Effector CD4-positive, alpha-beta T cell (primary cell): ENCODE data around the gene RAN.
"Not testable (repeated sequence)": the region's sequence is repeated elsewhere in the genome, so short reads cannot be mapped to it uniquely, and the experiment has no call there.

Experiments used
- DNase-seq: peaks from one replicate; pipeline ENCODE4 v3.0.0-alpha.2; 2020

RAN gene

DNA sequence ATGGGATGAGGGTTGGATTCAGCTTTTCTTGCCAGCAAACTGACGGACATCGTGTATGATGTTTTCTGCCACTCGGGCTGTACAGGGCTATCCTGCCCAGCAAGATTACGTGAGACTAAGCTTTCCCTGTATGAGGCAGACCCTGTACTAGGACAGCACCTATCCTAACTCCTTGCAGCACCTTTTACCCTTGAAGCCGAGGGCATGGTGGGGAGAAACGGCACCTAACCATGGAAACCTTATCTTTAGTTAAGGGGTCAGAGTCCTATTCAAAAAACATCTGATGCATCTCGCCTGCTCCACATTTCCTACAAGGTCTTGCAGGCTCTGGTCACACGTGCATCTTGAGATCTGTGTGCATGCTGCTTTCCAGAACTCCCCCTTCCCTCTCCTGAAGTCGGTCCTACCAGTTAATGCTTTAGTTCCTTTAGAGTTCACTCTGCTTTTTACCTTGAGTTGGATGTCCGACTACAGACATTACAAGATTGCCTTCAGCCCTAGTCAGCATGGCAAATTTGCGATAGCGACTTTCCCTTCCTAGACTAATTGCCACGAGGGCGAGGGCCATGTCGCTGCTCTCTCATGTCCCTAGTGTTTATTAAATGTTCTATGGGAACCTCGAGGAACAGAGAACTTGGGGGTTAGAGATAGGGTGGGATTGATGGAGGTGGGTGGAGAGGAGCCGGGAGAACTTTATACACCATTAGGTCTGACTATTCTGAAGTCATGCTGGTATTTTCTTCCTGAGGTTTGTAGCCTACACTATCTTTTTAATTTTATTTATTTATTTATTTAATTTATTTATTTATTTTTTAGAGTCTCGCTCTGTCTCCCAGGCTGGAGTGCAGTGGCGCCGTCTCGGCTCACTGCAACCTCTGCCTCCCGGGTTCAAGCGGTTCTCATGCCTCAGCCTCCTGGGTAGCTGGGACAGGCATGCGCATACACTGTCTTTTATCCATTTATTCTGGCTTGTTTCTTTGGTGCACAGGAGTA is 6.6 kb downstream of the RAN start:
- DNase-seq: no peak

DNA sequence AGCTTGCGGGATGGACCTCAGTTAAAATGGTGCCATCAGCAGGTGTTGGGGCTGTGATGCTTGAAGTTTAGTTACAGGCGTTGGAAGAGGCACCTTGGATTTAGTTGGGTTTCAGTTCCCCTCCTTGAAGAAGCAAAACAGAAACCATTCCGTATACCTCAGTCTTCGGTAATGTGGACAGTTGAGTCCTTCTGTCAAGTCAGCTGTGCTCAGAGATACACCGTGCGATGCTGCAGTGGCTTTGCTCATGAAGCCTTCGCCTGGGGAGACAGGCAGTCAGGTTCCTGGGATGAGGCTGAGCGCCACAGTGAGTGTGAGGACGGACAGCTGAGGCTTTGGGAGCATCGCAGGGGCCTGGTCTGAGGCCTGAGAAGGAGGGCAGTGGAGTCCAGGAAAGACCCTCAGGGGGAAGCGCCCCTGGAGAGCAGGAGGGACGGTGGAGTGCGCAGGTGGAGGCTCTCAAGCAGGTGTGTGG is 7.4 kb downstream of the RAN start:
- no peak for DNase-seq

DNA sequence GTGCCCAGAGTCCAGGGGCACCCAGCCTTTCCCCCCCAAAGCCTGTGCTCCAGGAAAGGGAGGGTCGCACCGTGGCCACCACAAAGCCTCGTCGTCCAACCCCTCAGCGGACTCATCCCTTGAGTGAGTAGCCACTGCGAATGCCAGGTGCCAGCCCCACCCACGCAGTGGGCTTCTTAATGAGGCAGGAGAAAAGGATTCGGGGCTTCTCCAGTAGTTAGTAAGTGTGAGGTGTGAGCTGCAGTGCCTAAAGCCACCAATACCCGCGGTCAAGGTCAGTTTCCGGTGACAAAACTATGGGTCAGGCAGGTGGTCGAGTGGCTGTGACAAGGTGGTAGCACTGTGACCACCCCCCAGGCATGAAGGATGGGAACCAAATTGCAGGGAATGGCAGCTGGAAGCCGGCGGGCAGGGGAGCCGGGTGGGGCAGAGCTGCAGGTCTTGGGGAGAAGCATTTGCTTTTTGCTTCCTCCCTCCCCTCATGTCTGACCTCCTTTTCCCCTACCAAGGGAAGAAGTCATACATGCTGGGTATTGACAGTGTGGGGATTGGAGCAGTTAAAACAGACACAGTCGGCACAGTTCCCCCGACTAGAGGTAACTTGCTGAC is 8.0 kb downstream of the RAN start:
- DNase-seq: no peak

DNA sequence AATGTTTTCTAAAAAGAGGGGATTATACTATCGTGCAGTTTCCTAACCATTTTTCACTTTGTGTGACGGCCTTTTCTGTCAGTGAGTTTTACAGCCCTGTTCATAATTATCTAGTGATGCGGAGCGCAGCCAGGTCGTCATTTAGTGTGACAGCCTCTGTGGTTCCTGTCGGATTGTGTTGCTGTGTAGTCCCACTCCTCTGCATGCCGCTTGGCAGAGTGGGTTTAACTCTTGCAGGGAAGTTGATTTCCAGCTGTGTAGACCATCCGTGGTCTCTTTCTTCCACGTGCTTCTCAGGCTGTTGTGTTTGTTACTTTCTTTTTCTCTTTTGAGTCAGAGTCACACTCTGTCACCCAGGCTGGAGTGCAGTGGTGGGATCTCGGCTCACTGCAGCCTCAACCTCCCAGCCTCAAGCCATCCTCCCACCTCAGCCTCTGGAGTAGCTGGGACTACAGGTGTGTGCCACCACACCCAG is 8.6 kb downstream of the RAN start:
- no peak for DNase-seq

DNA sequence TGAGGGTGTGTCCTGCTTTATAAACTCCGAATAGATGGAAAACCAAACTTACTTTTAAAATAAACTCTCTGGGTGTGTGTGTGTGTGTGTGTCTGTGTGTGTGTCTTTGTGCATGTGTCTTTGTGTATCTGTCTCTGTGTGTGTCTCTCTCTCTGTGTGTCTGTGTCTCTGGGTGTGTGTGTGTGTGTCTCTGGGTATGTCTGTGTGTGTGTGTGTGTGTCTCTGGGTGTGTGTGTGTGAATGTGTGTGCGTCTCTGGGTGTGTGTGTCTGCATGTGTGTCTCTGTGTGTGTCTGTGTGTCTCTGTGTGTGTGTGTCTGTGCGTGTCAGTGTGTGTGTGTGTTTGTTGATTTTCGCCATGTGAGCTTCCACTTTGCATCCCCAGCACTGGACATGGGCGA is 9.2 kb downstream of the RAN start:
- no peak for DNase-seq

DNA sequence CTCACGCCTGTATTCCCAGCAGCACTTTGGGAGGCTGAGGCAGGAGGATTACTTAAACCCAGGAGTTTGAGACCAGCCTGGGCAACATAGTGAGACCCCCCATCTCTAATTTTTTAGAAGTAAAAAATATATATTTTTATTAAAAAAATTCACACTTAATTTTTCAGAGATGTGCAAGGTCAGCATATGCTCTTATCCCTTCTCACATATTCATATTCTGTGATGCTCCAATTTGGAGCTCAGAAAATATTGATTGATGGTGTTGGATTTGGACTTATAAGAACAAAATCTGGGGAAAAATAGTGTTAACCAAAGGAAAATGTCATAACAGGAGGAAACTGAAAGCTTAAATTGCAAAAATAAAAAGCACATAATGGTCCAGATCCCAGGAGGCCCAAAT is 9.7 kb downstream of the RAN start:
- no peak for DNase-seq

DNA sequence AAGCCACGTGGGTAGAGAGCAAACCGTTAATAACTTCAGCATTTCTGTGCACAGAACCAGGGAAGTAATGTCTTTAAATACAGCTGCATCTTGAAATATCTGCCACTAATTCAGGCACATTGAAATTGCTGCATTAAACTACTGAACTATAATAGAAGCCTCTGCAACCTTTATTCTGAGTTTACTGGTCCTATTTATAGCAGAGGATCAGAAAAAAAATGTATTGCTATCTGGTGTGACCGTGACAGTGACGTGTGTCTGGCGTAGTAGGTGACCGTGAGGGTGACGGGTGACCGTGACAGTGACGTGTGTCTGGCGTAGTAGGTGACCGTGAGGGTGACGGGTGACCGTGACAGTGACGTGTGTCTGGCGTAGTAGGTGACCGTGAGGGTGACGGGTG is 15.3 kb downstream of the RAN start:
- DNase-seq: not testable (repeated sequence)

DNA sequence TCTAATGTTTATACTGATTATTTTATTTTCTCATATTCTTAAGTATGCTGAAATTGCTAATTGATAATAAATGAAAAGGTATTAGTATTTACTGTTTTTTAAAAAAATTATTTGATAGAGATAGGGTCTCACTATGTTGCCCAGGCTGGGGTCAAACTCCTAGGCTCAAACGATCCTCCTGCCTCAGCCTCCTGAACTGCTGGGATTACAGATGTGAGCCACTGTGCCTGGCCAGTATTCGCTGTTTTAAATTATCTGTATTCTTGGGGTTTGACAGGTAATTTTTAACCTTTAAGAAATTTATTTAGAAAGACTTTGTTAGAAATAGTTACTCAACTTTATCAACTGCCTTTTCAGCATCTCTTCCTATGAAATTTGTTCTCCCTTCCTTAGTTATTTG is 32.2 kb downstream of the RAN start:
- no peak for DNase-seq

DNA sequence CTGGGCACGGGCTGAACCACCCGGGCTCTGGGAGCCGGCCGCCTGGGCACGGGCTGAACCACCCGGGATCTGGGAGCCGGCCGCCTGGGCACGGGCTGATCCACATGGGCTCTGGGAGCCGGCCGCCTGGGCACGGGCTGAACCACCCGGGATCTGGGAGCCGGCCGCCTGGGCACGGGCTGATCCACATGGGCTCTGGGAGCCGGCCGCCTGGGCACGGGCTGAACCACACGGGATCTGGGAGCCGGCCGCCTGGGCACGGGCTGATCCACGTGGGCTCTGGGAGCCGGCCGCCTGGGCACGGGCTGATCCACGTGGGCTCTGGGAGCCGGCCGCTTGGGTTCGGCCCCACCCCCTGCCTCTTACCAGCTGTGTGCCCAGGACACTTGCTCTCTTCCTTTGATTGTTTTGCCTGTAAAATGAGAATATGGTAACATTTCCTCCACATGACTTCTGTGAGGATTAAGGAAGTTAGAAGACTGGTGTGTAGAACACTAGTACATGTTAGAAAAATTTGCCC is 33.1 kb downstream of the RAN start:
- DNase-seq: not testable (repeated sequence)

DNA sequence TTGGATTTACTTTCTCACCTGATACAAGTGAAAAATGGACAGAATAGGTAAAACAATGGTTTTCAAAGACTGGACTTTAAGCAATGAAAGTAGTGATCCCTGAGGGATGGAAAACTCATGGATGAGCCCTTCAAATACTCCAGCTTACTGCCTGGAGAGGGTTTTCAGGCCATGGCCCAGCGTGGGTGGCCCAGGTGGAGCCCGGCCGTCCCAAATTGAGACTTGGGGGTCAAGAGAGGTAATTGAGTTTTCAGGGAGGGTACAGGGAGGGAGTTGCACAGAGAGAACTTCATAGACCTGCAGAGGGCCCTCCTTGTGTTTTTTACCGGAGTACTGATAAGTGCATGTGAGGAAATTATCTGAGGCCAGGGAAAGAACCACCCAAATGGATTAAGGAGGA is 37.2 kb downstream of the RAN start:
- DNase-seq: no peak

DNA sequence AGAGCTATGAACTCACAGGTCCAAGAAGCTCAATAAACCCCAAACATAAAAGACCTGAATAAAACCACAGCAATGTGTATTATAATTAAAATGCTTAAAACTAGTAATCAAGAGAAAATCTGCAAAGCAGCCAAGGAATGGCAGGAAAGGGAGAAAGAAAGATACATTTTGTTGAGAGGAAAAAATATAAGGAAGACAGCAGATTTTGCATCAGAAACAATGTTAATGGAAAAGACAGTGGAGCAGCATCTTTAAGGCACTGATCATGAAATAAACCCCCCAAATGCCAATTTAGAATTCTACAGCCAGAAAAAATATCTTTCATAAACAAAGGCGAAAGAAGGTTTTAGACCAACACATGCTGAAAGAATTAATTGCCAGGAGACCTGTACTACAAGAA is 39.3 kb downstream of the RAN start:
- DNase-seq: no peak

DNA sequence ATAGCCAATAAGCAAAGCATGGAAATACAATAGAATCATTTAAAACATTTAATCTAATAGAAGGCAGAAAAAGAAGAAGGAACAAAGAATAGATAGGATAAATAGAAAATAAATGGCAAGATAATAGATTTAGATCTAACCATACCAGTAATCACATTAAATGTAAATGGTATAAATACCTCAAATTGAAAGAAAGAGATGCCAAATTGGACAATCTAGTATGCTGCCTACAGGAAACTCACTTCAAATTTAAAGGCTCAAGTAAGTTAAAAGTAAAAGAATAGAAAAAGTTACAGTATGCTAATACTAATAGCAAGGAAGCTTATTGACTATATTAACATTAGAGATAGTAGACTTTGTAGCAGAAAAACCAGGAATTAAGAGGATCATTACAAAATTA is 40.1 kb downstream of the RAN start:
- no peak for DNase-seq

DNA sequence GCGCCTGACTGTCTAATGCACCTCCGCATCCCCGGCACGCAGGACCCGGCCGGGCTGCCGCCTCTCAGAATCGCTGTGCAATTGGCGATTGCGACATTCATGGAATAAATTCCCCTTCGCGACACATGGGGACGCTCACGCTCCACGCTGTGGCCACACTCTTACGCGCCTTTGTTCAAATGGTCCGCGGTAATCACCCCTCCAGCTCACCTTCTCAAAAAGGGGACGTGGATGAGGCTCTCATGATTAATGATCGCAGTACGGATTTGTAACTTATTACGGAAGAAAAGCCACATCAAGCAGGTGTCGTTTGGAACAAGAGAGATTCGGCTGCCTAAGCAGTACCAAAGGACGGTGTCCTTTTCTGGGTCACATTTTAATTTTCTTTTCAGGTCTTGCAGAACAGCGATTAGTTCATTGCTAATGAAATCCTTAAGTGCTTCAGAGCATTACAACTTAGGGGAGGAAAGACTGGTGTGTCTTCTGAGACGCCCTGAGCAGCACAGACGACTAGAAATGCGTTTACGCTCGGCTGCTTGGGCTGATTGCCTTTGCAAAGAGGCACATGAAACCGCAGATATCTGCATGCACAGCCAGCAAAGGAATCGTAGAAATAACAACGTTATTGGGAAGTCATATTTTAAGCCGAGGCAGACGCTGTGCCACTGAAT is 44.5 kb downstream of the RAN start:
- DNase-seq: no peak

DNA sequence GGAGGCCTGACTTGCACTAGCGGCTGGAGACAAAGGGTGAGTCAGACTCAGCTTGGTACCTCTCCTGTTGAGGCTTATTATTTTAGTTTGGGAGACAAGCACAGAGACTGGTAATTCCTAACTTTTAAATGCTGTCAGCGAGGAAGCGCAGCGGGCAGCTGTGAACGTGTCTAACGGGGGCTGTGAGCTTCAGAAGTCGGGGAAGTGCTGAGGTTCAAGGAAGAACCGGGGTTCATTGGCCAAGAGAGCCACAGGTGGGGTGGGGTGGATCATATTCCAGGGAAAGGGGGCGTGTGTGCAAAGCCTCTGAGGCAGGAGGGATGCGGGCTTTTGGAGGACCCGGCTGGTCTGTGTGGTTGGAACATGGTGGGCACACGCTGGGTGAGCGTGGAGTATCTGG is 45.7 kb downstream of the RAN start:
- DNase-seq: no peak

DNA sequence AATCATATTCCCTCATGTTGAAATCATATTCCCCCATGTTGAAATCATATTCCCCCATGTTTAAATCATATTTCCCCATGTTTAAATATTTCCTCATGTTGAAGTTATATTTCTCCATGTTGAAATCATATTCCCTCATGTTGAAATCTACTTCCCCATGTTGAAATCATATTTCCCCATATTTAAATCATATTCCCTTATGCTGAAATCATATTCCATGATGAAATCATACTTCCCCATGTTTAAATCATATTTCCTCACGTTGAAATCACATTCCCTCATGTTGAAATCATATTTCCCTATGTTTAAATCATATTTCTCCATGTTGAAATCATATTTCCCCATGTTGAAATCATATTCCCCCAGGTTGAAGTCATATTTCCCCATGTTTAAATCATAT is 47.2 kb downstream of the RAN start:
- DNase-seq: no peak

DNA sequence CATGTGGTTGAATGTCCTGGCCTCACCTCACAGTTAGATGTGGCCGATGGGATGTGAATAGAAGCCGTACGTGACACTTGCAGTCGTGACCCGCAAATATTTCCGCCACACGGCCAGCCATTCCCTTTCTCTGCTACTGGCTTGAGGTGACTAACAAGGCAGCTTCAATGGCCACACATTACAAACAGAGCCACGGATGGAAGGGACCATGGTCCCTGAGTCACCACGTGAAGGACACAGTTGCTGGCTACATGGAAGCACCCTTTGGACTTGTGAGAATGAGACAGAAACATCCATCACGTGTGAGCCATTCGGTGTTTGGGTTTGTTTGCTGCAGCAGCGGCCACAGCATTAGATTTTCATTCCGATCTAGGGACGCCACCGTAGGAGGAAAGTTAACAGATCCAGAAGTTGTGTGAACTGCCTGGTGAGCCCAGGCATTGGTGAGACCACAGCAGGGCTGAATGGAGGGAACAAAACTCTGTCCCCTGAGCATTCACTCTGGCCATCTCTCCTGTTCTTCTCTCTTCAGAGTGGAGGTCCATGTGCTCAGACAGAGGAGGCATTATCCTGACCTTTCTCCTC is 48.3 kb downstream of the RAN start:
- DNase-seq: no peak

DNA sequence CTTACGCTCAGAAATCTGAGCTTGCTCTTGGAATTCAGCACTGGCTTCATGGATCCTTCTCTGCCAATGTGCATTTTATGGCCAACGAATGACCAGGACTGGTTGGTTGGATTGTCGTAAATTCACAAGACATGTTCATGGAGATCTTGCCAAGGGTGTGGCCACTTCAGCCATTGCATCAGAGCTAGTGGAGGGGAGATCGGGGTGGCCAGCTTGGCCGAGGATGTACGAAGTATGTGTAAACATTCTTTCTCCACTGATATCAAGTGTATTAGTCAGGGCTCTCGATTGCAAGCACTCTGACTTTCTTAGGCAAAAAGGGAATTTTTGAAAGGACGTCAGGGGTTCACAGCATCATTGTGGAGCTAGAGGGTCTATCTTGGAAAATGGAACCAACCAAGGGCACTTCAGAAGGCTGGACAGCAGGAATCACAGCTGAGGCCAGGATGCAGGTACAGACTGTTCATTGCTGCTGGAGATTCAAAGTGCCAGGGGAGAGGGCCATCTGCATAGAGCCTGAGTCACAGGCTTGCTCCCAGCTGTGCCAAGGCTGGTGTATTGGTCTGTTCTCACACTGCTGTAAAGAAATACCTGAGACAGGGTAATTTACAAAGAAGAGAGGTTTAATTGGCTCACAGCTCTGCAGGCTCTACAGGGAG is 49.0 kb downstream of the RAN start:
- no peak for DNase-seq

DNA sequence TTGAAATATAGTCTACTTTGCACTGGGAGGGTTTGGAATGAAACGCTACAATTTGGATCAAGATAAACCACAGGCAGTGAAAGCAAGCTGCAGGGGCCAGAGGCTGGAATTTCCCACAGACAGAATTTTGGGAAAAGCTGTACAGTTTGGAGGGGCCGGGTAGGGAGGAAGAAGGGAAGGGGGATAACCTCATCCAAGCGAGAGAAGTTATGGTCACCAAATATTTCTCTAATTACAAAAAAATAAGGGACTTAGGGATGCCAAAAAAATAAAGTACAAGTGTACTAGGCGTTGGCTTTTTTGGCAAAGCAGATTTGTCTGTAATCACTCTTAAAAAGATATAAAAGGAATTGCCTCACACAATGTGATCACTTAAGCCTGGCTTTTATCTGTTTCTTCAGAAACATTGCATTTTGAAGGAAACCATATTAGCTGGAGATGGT is 50.7 kb downstream of the RAN start:
- DNase-seq: no peak

DNA sequence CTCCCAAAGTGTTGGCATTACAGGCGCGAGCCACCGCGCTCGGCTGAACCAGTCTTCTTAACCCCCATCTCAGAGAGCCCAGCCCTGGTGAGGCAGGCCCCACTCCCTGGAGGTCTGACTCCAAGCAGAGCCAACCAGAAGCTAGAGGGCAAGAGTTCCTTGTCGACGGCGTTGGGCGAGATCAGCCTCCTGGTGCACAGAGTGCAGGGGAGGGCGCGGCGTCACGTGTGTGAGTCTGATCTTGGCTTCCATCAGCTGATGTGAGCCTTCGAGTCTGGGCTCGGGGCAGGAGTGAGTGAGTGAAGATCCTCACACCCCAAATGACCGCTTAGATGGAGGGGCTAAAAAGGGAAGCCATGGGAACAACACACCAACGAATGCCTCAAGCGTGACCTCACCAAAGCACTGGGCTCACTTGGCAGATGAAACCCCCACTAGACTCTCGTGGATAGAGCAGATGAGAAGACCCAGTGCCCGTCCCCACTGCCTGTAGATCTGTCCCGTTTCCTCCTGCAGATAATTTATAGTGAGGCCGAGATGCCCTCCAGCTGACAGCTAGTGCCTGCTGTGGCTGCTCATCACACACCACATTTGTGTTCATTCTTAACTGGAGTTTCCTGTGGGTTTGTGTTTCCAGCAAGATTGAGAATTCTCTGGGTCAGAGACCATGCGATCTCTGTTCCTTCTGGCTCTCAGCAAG is 53.2 kb downstream of the RAN start:
- DNase-seq: no peak

DNA sequence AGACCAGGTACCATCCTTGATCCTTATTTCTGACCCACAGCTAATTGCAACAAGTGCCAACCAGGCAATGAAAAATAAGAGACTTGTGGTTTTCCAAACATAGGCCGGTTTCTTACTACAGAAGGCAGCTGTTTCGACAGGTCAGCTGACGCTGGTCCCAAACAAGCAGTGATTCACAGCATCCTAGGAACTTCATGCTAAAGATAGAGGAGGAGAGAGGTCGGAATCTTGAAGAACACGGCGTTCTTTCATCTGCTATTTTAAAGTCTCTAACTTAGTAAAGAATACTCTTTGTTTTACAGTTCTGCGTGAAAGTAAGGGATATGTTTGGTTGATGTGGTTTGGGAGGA is 53.8 kb downstream of the RAN start:
- no peak for DNase-seq
